Testis (tissue), 2 donors: ENCODE data around the gene TCL1A.

Experiments used
- POLR2A ChIP-seq: fragments of 450-650 bp; IDR thresholded peaks from one replicate; pipeline ENCODE4 v1.6.1; 2017; ENCODE audit warnings: antibody characterized with exemption, mild to moderate bottlenecking, moderate library complexity
- TF ChIP-seq, protein P1 (sequence below), 3 experiments: fragments of 450-650 bp in 2 of 3; fragments of 200-600 bp in 1 of 3; sonication (generic) in 1 of 3; IDR thresholded peaks; one replicate each; pipeline ENCODE4 v1.5.1; 2016 to 2019; ENCODE audit warnings: antibody characterized with exemption in 3 of 3, mild to moderate bottlenecking in 2 of 3, moderate library complexity in 1 of 3

DNA sequence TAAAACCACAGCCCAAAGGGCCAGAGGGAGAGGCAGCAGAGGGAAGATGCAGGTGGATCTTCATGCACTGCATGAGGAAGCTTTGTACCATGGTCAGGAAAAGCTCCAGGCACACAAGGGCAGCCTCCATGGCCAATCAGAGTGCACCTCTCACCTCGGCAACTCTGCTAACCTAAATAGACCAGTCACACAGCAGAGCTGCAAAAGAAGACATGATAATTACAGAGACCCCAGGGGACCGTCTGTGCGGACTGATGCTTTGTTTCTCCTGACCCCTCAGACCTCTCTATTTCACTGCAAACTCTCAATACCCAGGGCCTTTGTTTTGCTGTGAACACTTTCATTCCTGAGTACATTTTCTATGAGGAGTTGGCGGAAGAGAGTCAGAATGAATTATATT lies 38.4 kb downstream of the TCL1A start:
- TF ChIP-seq, protein P1, sequence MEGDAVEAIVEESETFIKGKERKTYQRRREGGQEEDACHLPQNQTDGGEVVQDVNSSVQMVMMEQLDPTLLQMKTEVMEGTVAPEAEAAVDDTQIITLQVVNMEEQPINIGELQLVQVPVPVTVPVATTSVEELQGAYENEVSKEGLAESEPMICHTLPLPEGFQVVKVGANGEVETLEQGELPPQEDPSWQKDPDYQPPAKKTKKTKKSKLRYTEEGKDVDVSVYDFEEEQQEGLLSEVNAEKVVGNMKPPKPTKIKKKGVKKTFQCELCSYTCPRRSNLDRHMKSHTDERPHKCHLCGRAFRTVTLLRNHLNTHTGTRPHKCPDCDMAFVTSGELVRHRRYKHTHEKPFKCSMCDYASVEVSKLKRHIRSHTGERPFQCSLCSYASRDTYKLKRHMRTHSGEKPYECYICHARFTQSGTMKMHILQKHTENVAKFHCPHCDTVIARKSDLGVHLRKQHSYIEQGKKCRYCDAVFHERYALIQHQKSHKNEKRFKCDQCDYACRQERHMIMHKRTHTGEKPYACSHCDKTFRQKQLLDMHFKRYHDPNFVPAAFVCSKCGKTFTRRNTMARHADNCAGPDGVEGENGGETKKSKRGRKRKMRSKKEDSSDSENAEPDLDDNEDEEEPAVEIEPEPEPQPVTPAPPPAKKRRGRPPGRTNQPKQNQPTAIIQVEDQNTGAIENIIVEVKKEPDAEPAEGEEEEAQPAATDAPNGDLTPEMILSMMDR (IDR thresholded peaks at IDR 0.05), result no peak
- TF ChIP-seq POLR2A, result no peak
